ENCODE measurements around the gene UGT1A8.

GRCh38 chr2:233650981-233651380 is 33.5 kb downstream of the UGT1A8 start:
- no peak for TF ChIP-seq CTCF (IDR thresholded peaks at IDR 0.05; ENCODE audit: insufficient read depth, low read length)
- TF ChIP-seq POLR2AphosphoS5 (IDR thresholded peaks at IDR 0.05; ENCODE audit: low read depth) = no peak
- TF ChIP-seq REST (IDR thresholded peaks at IDR 0.05; ENCODE audit: insufficient replicate concordance, low read depth) = no peak
- TF ChIP-seq GABPA (IDR thresholded peaks at IDR 0.05; ENCODE audit: low read depth) = no peak
- no peak for TF ChIP-seq SPI1 (IDR thresholded peaks at IDR 0.05; ENCODE audit: borderline replicate concordance, low read depth)

Data from HL-60 (cell line).